ENCODE measurements around the gene CLDN22.

GRCh38 chr4:183304538-183304937 is 15.5 kb downstream of the CLDN22 start:
- no peak for TF ChIP-seq TOX (CRISPR knock-in tag; IDR thresholded peaks at IDR 0.05; ENCODE audit: borderline replicate concordance)
- no peak for TF ChIP-seq ZFP30 (CRISPR knock-in tag; IDR thresholded peaks at IDR 0.05)
- TF ChIP-seq PPARA (CRISPR knock-in tag; IDR thresholded peaks at IDR 0.05; ENCODE audit: borderline replicate concordance), result no peak
- TF ChIP-seq ZFP3 (CRISPR knock-in tag; IDR thresholded peaks at IDR 0.05), result no peak
- no peak for TF ChIP-seq PATZ1 (CRISPR knock-in tag; IDR thresholded peaks at IDR 0.05; ENCODE audit: borderline replicate concordance)
- no peak for TF ChIP-seq ZNF70 (CRISPR knock-in tag; IDR thresholded peaks at IDR 0.05)
